WTC11 (cell line): ENCODE measurements around the gene CORO7. TPM values are rescaled to one million over a fixed set of nuclear protein-coding genes. Genes with fewer than 3 reads are reported as not detected.

ENCODE experiments used
- ATAC-seq: fragments of 200-7000 bp; cut with Tn5 transposase; 2 replicates; pipeline ENCODE4 v1.10.0; 2021; ENCODE audit warnings: mild to moderate bottlenecking, moderate library complexity
- CTCF ChIA-PET: fragments of 300-600 bp; sonication (Branson Sonifier 250); formaldehyde crosslinking; loops from one replicate; lab custom pipeline; 2021; ENCODE audit warnings: antibody characterized with exemption; lab: Charles Lee
- POLR2A ChIA-PET: fragments of 350-600 bp; sonication (Branson Sonifier 250); formaldehyde crosslinking; loops from one replicate; lab custom pipeline; 2021; ENCODE audit warnings: antibody characterized with exemption; lab: Charles Lee
- DNase-seq: peaks from one replicate; pipeline ENCODE4 v3.0.0; 2021; ENCODE audit warnings: low spot score
- H3K27ac Mint-ChIP-seq: 2 replicates; pipeline ENCODE4 v1.8.0; 2021; ENCODE audit warnings: mixed read lengths
- H3K27me3 Mint-ChIP-seq: 2 replicates; pipeline ENCODE4 v1.8.0; 2021; ENCODE audit warnings: low read depth, mild to moderate bottlenecking, moderate library complexity, mixed read lengths
- H3K36me3 Mint-ChIP-seq: 2 replicates; pipeline ENCODE4 v1.8.0; 2021; ENCODE audit warnings: mixed read lengths
- H3K4me1 Mint-ChIP-seq: 2 replicates; pipeline ENCODE4 v1.8.0; 2022; ENCODE audit warnings: mixed read lengths
- H3K4me3 Mint-ChIP-seq: 2 replicates; pipeline ENCODE4 v1.8.0; 2021; ENCODE audit warnings: mild to moderate bottlenecking, moderate library complexity, mixed read lengths
- H3K9me3 Mint-ChIP-seq: 2 replicates; pipeline ENCODE4 v1.8.0; 2021; ENCODE audit warnings: mixed read lengths
- ATF3 ChIP-seq: sonication (generic); formaldehyde crosslinking; conservative IDR thresholded peaks from 2 replicates; pipeline ENCODE4 v1.8.1; 2022; ENCODE audit warnings: mild to moderate bottlenecking, missing genetic modification reagents
- CDX4 ChIP-seq: fragments of 250-450 bp; sonication (Bioruptor Pico); IDR thresholded peaks from 2 replicates; pipeline ENCODE4 v1.9.0; 2021; ENCODE audit warnings: moderate library complexity, mild to moderate bottlenecking, inconsistent platforms, borderline replicate concordance
- ESRRA ChIP-seq: sonication (generic); formaldehyde crosslinking; IDR thresholded peaks from 2 replicates; pipeline ENCODE4 v1.8.1; 2022; ENCODE audit warnings: mild to moderate bottlenecking, missing genetic modification reagents, borderline replicate concordance
- IRF2 ChIP-seq: sonication (generic); formaldehyde crosslinking; IDR thresholded peaks from 2 replicates; pipeline ENCODE4 v1.8.0; 2022; ENCODE audit warnings: low read depth, missing genetic modification reagents, borderline replicate concordance
- PRDM15 ChIP-seq: sonication (generic); formaldehyde crosslinking; IDR thresholded peaks from 2 replicates; pipeline ENCODE4 v1.8.0; 2022; ENCODE audit warnings: missing genetic modification reagents
- SOX15 ChIP-seq: fragments of 250-450 bp; sonication (Bioruptor Pico); IDR thresholded peaks from 2 replicates; pipeline ENCODE4 v1.9.0; 2021; ENCODE audit warnings: mild to moderate bottlenecking
- STAT6 ChIP-seq: sonication (generic); formaldehyde crosslinking; conservative IDR thresholded peaks from 2 replicates; pipeline ENCODE4 v1.8.1; 2023; ENCODE audit warnings: mild to moderate bottlenecking, low read depth, missing genetic modification reagents, moderate library complexity
- TP53 ChIP-seq: sonication (generic); formaldehyde crosslinking; IDR thresholded peaks from 2 replicates; pipeline ENCODE4 v1.8.1; 2023; ENCODE audit warnings: mild to moderate bottlenecking, missing genetic modification reagents
- ZNF121 ChIP-seq: sonication (generic); formaldehyde crosslinking; IDR thresholded peaks from 2 replicates; pipeline ENCODE4 v1.8.0; 2023; ENCODE audit warnings: missing genetic modification reagents
- ZNF281 ChIP-seq: sonication (generic); formaldehyde crosslinking; IDR thresholded peaks from 2 replicates; pipeline ENCODE4 v1.8.0; 2023; ENCODE audit warnings: mild to moderate bottlenecking, missing genetic modification reagents
- ZNF532 ChIP-seq: fragments of 250-450 bp; sonication (Bioruptor Pico); IDR thresholded peaks from 2 replicates; pipeline ENCODE4 v1.9.0; 2021; ENCODE audit warnings: mild to moderate bottlenecking, borderline replicate concordance
- total RNA-seq: library from RNA; stranded (reverse); gene quantifications from 3 replicates; pipeline ENCODE4 v1.2.3, GENCODE V29; 2021

Gene CORO7
- total RNA-seq, 1 experiment from 2014 or later = 45.5 TPM

GRCh38 chr16:4340443-4340842, 76.0 kb downstream of the CORO7 start (continued):
- no peak for TF ChIP-seq PRDM15 (CRISPR knock-in tag)
- TF ChIP-seq CDX4 (CRISPR knock-in tag) = no peak
- no peak for TF ChIP-seq SOX15 (CRISPR knock-in tag)
- TF ChIP-seq ESRRA = no peak
- no peak for TF ChIP-seq TP53

GRCh38 chr16:4339909-4340308, 76.5 kb downstream of the CORO7 start:
- no peak overlapping the region for H3K27ac Mint-ChIP-seq
- no peaks in the 10 kb centered on the region for H3K4me1 Mint-ChIP-seq
- CTCF ChIA-PET = interaction anchor here (1.1 to 6.3 kb wide), 9 partner anchors 9 to 86 kb away, joined by 3 to 44 read pairs (median 7); partner anchors contain the start of gene TFAP4
- DNase-seq (no peak), ATAC-seq (no peak)
- peaks cover 16% of the 10 kb centered on the region for H3K36me3 Mint-ChIP-seq
- POLR2A ChIA-PET = no interaction called here
- no peaks in the 10 kb centered on the region; the same call in 1 of the 2 replicates for H3K27me3 Mint-ChIP-seq
- peaks cover 6% of the 10 kb centered on the region for H3K9me3 Mint-ChIP-seq
- TF ChIP-seq ZNF281 (CRISPR knock-in tag) (no peak), IRF2 (no peak), STAT6 (no peak), ESRRA (no peak), ZNF532 (CRISPR knock-in tag) (no peak), ZNF121 (CRISPR knock-in tag) (no peak), ATF3 (CRISPR knock-in tag) (no peak)
- no peak overlapping the region for H3K4me3 Mint-ChIP-seq
